Left ventricle myocardium inferior (tissue), 1 donor: Measurements from ENCODE around the gene RFTN1. TPM values are rescaled to one million over a fixed set of nuclear protein-coding genes. Genes with fewer than 3 reads are reported as not detected.

ENCODE experiments used
- DNase-seq: peaks from one replicate; pipeline ENCODE4 v3.0.0-alpha.2; 2020
- H3K27ac ChIP-seq: fragments of 200-600 bp; replicated peaks from 2 replicates; pipeline ENCODE4 v1.8.0; 2021
- H3K27me3 ChIP-seq: fragments of 200-600 bp; 2 replicates; pipeline ENCODE4 v1.8.0; 2021; ENCODE audit warnings: low read depth
- H3K36me3 ChIP-seq: fragments of 200-600 bp; 2 replicates; pipeline ENCODE4 v1.8.0; 2021
- H3K4me1 ChIP-seq: fragments of 200-600 bp; 2 replicates; pipeline ENCODE4 v1.8.0; 2021
- H3K4me3 ChIP-seq: fragments of 200-600 bp; 2 replicates; pipeline ENCODE4 v1.8.0; 2021; ENCODE audit warnings: mild to moderate bottlenecking, moderate library complexity
- H3K9me3 ChIP-seq: fragments of 200-600 bp; replicated peaks from 2 replicates; pipeline ENCODE4 v1.8.0; 2021
- intact Hi-C: fragments of 100-400 bp; cut with micrococcal nuclease; formaldehyde crosslinking; loops from one replicate; pipeline ENCODE4 v1.11.0; 2022
- total RNA-seq: library from RNA; stranded (reverse); fragmentation: NEBNext Ultra II Directional; extraction: Animal tissue kit (Norgen Biotek cat#: 25700); gene quantifications from one replicate; pipeline ENCODE4 v1.2.1, GENCODE V29; 2021
- TF ChIP-seq, protein P1 (sequence below): fragments of 200-600 bp; IDR thresholded peaks from 2 replicates; pipeline ENCODE4 v1.8.0; 2021; ENCODE audit warnings: antibody characterized with exemption, mild to moderate bottlenecking, borderline replicate concordance
- donor health status: DM: no; HTN: yes; CAD: no; lungs with severe emphysema.

Gene RFTN1
- total RNA-seq, 1 donor from 2014 or later, result 22.9 TPM

- intact Hi-C loops, result no loop called here
- H3K4me1 ChIP-seq, result peaks cover 77% of the 10 kb centered on the region
Observed at GRCh38 chr3:16362770-16363169, 150.7 kb downstream of the RFTN1 start.

GRCh38 chr3:16361087-16361486 lies 152.4 kb downstream of the RFTN1 start:
- H3K9me3 ChIP-seq, result no peaks in the 10 kb centered on the region
- H3K4me1 ChIP-seq, result peaks cover 75% of the 10 kb centered on the region
- H3K27ac ChIP-seq, result peak overlapping the region; percentile 62
- no peak for DNase-seq
- peaks cover 57% of the 10 kb centered on the region for H3K36me3 ChIP-seq
- H3K27me3 ChIP-seq, result no peaks in the 10 kb centered on the region
- intact Hi-C loops, result no loop called here
- H3K4me3 ChIP-seq, result no peak overlapping the region
- TF ChIP-seq, protein P1, sequence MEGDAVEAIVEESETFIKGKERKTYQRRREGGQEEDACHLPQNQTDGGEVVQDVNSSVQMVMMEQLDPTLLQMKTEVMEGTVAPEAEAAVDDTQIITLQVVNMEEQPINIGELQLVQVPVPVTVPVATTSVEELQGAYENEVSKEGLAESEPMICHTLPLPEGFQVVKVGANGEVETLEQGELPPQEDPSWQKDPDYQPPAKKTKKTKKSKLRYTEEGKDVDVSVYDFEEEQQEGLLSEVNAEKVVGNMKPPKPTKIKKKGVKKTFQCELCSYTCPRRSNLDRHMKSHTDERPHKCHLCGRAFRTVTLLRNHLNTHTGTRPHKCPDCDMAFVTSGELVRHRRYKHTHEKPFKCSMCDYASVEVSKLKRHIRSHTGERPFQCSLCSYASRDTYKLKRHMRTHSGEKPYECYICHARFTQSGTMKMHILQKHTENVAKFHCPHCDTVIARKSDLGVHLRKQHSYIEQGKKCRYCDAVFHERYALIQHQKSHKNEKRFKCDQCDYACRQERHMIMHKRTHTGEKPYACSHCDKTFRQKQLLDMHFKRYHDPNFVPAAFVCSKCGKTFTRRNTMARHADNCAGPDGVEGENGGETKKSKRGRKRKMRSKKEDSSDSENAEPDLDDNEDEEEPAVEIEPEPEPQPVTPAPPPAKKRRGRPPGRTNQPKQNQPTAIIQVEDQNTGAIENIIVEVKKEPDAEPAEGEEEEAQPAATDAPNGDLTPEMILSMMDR, result no peak

More at GRCh38 chr3:16362770-16363169, 150.7 kb downstream of the RFTN1 start:
- H3K27me3 ChIP-seq, result no peaks in the 10 kb centered on the region
- peaks cover 62% of the 10 kb centered on the region for H3K36me3 ChIP-seq
- no peak overlapping the region for H3K27ac ChIP-seq
- no peak for DNase-seq
- TF ChIP-seq, protein P1, result no peak
- no peaks in the 10 kb centered on the region for H3K9me3 ChIP-seq
- no peak overlapping the region for H3K4me3 ChIP-seq

DNA sequence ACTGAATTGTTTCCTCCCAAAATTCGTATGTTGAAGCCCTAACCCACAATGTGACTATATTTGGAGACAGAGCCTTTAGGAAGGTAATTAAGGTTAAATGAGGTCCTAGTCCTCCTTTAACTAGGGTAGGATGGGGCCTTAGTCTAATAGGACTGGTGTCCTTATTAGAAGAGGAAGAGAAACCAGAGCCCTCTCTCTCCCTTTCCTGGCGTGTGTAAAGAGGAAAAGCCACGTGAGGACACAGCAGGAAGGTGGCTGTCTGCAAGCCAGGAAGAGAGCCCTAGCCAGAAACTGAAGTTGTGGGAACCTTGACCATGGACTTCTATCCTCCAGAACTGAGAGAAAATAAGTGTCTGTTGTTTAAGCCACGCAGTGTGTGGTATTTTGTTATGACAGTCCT lies 154.2 kb downstream of the RFTN1 start:
- Histone ChIP-seq H3K4me1 (peaks cover 69% of the 10 kb centered on the region), H3K36me3 (peaks cover 49% of the 10 kb centered on the region), H3K27ac (peak overlapping the region; percentile 62), H3K27me3 (no peaks in the 10 kb centered on the region), H3K9me3 (no peaks in the 10 kb centered on the region), H3K4me3 (no peak overlapping the region)
- intact Hi-C loops, result no loop called here
- TF ChIP-seq, protein P1, result no peak
- DNase-seq, result no peak

DNA sequence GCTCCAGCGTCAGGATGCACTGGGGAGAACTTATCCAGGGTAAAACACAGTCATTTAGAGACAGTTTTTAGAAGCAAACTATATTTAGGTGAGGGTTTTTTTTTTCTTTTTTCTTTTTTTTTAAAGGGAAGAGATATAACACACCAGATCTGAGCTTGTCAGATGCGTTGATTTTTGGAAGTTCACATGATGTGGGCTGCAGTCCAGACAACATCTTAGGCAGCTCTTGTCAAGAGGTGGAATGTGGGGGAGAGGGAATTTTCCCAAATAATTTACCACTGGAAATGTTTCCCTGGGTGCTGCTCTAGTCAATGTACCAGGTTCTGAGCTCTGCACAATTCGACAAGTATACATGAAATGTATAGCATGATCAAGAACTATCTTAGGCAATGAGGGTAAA lies 155.2 kb downstream of the RFTN1 start:
- no peak for DNase-seq
- Histone ChIP-seq H3K9me3 (no peaks in the 10 kb centered on the region), H3K27ac (peak overlapping the region; percentile 62), H3K36me3 (peaks cover 48% of the 10 kb centered on the region), H3K4me3 (no peak overlapping the region), H3K4me1 (peaks cover 66% of the 10 kb centered on the region), H3K27me3 (no peaks in the 10 kb centered on the region)
- TF ChIP-seq, protein P1, result no peak
- intact Hi-C loops, result no loop called here

DNA sequence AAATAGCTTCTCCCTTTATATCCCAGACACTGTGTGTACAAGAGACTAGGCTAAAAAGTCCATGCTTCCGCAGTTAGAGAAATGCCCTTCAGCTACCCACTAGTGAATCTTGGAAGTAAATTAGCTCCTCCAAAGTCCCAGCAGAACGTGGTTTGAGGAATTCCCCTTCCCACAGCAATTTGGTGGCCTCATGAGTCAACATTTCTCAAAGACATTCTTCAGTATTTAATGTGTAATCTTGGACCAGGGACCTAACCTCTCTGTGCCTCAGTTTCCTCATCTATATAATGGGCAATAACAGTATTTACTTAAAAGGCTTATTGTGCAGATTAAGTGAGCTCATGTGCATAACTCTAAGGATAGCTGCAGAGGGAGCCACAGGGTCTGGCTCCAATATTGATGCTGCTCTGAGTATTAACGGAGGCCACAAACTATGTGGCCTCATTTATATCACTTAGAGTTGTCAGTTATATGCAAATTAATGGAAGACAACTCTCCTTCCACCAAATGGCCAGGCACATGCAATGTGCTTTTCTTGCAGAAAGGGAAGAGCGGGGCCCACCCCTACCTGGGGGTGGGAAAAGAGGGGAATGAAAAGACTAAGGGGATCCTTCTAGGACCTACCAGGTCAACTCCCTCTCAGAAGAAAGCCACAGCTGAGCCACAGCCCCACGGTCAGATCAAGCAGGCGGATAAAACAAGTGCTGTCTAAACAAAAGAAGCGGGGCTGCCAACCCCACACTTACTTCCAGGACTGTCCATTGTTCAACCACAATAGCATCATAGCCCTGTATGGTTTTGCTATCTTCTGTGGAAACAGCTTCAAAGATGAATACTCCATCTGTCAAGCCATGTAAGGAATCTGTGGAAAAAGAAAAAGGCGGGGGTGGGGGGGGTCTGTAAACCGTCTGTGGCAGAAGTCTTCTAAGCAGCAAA lies 156.0 kb downstream of the RFTN1 start:
- intact Hi-C loops, result no loop called here
- peaks cover 64% of the 10 kb centered on the region for H3K4me1 ChIP-seq

More for the DNA sequence above, 156.0 kb downstream of the RFTN1 start:
- TF ChIP-seq, protein P1, result no peak
- Histone ChIP-seq H3K9me3 (no peaks in the 10 kb centered on the region), H3K4me3 (no peak overlapping the region), H3K36me3 (peaks cover 44% of the 10 kb centered on the region), H3K27ac (peak overlapping the region; percentile 62), H3K27me3 (no peaks in the 10 kb centered on the region)
- DNase-seq, result no peak
